ENCODE measurements around the gene DHDDS.

DHDDS gene

DNA sequence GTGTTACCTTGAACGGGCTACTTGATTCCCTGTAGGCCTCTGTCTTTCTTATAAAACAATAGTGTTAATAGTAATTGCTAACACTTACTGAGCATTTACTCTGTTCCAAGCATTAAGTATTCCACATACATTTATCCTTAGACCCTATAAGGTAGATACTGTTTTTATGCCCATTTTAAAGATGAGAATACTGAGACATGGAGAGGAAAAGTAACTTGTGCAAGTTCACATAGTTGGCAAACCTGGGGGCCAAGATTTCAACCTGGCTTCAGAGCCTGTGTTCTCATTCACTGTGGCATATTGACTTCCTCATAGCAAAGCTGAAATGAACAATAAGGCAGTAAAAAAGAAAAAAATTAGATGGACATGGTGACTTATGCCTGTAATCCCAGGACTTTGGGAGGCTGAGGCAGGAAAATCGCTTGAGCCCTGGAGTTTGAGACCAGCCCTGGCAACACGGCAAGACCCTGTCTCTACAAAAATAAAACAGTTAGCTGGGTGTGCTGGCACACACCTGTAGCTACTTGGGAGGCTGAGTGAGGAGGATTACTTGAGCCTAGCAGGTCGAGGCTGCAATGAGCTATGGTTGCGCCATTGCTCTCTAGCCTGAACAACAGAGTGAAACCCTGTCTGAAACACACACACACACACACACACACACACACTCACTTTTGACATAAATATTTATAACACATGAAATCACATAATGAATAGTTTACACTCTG, 20.5 kb downstream of the DHDDS start:
- Mint-ChIP-seq H3K4me3 (no peak overlapping the region), H3K9me3 (no peaks in the 10 kb centered on the region), H3K4me1 (no peaks in the 10 kb centered on the region), H3K36me3 (peaks cover 97% of the 10 kb centered on the region), H3K27ac (no peak overlapping the region)
- DNase-seq (ENCODE audit: low spot score in 2 of 2) (no peak), ATAC-seq (no peak)

DNA sequence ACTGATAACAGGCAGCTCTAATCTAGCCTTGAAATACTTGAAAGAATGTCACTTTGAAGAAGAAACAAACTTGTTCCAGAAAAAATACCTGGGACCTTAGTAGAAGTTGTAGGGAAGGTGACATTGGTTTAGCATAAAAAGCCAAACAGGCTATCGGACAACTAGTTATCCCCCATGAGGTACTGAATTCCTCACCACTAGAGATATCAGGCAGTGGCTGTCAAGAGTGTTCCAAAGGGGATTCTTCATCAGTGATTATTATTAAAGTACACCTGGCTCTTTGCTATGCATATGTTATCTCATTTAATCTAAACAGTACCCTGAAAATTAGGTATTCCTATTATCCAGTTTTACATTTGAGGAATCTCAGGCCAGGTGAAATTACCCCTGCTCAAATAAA, 27.0 kb downstream of the DHDDS start:
- Mint-ChIP-seq H3K27ac (no peak overlapping the region), H3K4me1 (no peaks in the 10 kb centered on the region), H3K9me3 (no peaks in the 10 kb centered on the region), H3K4me3 (no peak overlapping the region), H3K36me3 (peaks cover 94% of the 10 kb centered on the region)
- ATAC-seq = no peak
- no peak for DNase-seq (ENCODE audit: low spot score in 2 of 2)

- no peak for ATAC-seq
- H3K27ac Mint-ChIP-seq = peak overlapping the region; percentile 12
- no peaks in the 10 kb centered on the region for H3K9me3 Mint-ChIP-seq
- no peak for DNase-seq (ENCODE audit: low spot score in 2 of 2)
- no peaks in the 10 kb centered on the region for H3K4me1 Mint-ChIP-seq
- peaks cover 94% of the 10 kb centered on the region for H3K36me3 Mint-ChIP-seq
- no peak overlapping the region for H3K4me3 Mint-ChIP-seq
Observed at GRCh38 chr1:26459573-26460031, 27.5 kb downstream of the DHDDS start.

GRCh38 chr1:26468911-26469310, 36.8 kb downstream of the DHDDS start:
- no peaks in the 10 kb centered on the region for H3K9me3 Mint-ChIP-seq
- ATAC-seq = no peak
- DNase-seq (ENCODE audit: low spot score in 2 of 2) = no peak
- H3K4me3 Mint-ChIP-seq = no peak overlapping the region
- H3K36me3 Mint-ChIP-seq = peaks cover 93% of the 10 kb centered on the region
- no peak overlapping the region for H3K27ac Mint-ChIP-seq
- peaks cover 34% of the 10 kb centered on the region for H3K4me1 Mint-ChIP-seq

GRCh38 chr1:26469558-26469957, 37.4 kb downstream of the DHDDS start:
- Mint-ChIP-seq H3K27ac (peak overlapping the region; percentile 79), H3K4me1 (peaks cover 40% of the 10 kb centered on the region), H3K4me3 (no peak overlapping the region), H3K36me3 (peaks cover 93% of the 10 kb centered on the region), H3K9me3 (no peaks in the 10 kb centered on the region)
- ATAC-seq (no peak), DNase-seq (ENCODE audit: low spot score in 2 of 2) (no peak)

- H3K4me3 Mint-ChIP-seq = peak overlapping the region; percentile 80
- peak overlapping the region; percentile 93 for H3K27ac Mint-ChIP-seq
- no peak for ATAC-seq
- H3K4me1 Mint-ChIP-seq = peaks cover 44% of the 10 kb centered on the region
- no peak for DNase-seq (ENCODE audit: low spot score in 2 of 2)
- H3K9me3 Mint-ChIP-seq = no peaks in the 10 kb centered on the region
- peaks cover 95% of the 10 kb centered on the region for H3K36me3 Mint-ChIP-seq
Observed at GRCh38 chr1:26470878-26471497, 38.9 kb downstream of the DHDDS start.

DNA sequence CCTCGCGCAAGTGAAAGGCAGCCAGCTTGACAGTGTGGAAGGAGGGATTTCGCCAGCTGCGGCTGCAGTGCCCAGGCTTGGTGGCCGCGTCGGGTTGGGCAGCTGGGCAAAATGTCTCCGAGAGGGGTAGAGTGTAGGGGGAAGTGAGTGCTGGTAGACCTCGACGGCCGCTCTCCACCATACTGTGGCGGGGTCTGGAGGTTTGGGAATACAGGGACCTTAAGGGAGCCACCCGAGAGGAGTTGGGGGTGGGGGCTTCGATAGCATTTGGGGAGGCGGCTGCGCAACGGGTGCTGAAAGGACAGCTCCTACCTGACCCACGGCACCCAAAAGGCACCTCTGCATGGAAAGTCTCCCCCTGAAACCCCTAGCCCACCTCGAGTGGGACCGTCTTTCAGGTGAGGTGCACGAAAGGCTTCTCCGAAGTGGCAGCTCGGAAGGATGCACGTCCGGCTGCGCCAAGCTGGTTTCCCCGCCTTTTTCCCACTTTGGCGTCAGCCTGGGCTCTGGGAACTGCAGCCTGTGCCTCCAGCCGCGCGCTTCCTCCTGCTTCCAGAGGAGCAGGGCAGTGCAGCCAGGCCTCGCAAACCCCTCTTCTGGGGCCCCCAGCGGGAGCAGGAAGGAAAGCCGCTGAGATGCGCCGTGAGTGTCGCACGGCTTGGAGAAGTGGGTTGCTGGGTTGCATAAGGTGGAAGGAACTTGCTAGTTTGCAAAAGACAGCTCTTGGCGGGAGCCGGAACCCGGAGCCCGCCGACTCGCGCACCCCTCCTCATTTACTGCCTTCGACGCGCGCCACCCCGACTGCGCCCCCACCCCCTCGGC, 39.6 kb downstream of the DHDDS start:
- H3K4me3 Mint-ChIP-seq = peak overlapping the region; percentile 80
- H3K9me3 Mint-ChIP-seq = no peaks in the 10 kb centered on the region
- H3K27ac Mint-ChIP-seq = peak overlapping the region; percentile 93
- H3K4me1 Mint-ChIP-seq = peaks cover 43% of the 10 kb centered on the region
- ATAC-seq = peak; percentile 39
- peaks cover 95% of the 10 kb centered on the region for H3K36me3 Mint-ChIP-seq
- peak in 1 of 2 donors; percentile 17 for DNase-seq (ENCODE audit: low spot score in 2 of 2)

DNA sequence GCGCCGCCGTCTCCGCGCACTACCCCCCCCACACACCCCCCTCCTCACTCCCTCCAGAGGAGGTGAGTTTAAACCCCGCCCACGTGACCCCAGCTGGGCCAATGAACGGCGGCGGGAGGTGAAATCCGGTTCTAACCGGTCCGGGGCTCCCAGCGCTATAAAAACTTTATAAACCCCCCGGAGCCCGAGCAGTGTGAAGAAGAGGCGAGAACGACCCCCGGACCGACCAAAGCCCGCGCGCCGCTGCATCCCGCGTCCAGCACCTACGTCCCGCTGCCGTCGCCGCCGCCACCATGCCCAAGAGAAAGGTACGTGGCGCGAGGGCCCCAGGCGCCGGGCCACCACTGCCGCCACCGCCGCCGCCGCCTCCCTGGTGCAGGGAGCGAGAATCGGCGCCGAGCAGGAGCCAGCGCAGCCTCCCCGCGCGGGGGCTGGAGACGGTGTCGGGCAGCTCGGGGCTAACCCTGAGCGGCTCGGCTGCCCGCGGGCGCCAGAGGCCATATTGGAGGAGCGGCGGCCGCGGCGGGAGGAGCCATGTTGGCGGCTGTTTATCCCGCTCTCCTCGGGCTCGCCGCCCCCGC, 40.3 kb downstream of the DHDDS start, which contains the start of gene HMGN2:
Gene HMGN2 (plus strand): TSS at position 121 of the 581 bp plus-strand sequence. CDS start 173 bp downstream, at position 294.
- DNase-seq (ENCODE audit: low spot score in 2 of 2) (peak; percentile 68 to 93), ATAC-seq (peak; percentile 79)
- Mint-ChIP-seq H3K4me3 (peak within 1 kb of the TSS; percentile 80), H3K4me1 (peaks cover 38% of the 10 kb centered on the region), H3K9me3 (no peaks in the 10 kb centered on the region), H3K36me3 (peaks cover 95% of the 10 kb centered on the region), H3K27ac (peak within 1 kb of the TSS; percentile 93)

DNA sequence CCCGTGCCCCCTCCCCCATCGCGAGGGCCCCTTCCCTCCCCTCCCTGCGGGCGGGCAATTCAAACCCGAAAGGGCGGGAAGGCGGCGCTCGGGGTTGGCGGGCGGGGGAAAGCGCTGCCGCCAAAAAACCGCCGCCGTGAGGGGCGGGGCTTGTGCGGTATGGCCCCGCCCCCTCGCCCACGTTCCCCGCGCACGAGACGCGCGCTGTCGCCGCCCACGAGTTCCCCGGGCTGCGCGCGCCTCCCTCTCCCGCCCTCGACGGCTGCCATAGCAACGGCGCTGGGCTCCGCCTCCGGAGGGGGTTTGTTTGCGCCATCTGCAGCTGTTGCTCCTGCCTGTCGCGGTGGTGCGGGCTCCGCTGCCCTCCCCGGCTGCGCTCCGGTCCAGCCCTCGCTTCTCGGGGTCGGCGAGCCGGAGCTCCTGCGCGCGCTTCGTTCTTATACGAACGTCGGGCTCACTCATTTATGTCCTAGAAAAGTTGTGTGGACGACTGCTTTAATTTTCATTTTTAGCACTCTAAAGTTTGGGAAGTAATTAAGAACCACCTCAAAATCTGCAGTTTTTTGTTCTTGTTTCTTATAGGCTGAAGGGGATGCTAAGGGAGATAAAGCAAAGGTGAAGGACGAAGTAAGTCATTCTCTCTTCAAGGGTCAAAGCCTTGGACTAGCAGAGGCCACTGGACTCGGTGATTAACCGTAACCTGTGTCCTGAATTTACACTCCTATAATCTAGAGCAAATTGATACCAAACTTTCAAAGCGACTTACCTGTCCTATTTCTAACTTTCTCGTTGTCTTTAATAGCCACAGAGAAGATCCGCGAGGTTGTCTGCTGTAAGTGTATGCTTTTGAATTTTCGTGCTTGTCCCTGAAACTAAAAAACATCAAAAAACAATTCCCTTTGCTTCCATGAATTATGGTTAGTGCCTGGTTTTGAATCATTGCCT, 41.1 kb downstream of the DHDDS start:
- Mint-ChIP-seq H3K4me1 (peaks cover 38% of the 10 kb centered on the region), H3K4me3 (peak overlapping the region; percentile 80), H3K36me3 (peaks cover 95% of the 10 kb centered on the region), H3K9me3 (no peaks in the 10 kb centered on the region), H3K27ac (peak overlapping the region; percentile 93)
- peak; percentile 82 for ATAC-seq
- DNase-seq (ENCODE audit: low spot score in 2 of 2) = peak; percentile 96 to 97

- Mint-ChIP-seq H3K4me1 (peaks cover 36% of the 10 kb centered on the region), H3K36me3 (peaks cover 94% of the 10 kb centered on the region), H3K9me3 (no peaks in the 10 kb centered on the region), H3K4me3 (peak overlapping the region; percentile 80), H3K27ac (no peak overlapping the region)
- DNase-seq (ENCODE audit: low spot score in 2 of 2) = no peak
- ATAC-seq = no peak
Observed at GRCh38 chr1:26474818-26475217, 42.7 kb downstream of the DHDDS start.

- DNase-seq (ENCODE audit: low spot score in 2 of 2) (no peak), ATAC-seq (no peak)
- no peak overlapping the region for H3K4me3 Mint-ChIP-seq
- no peaks in the 10 kb centered on the region for H3K9me3 Mint-ChIP-seq
- peak overlapping the region; percentile 50 for H3K27ac Mint-ChIP-seq
- peaks cover 94% of the 10 kb centered on the region for H3K36me3 Mint-ChIP-seq
- H3K4me1 Mint-ChIP-seq = peaks cover 25% of the 10 kb centered on the region
Observed at GRCh38 chr1:26475989-26476388, 43.9 kb downstream of the DHDDS start.

- DNase-seq (ENCODE audit: low spot score in 2 of 2) (no peak), ATAC-seq (no peak)
- peaks cover 15% of the 10 kb centered on the region for H3K4me1 Mint-ChIP-seq
- H3K27ac Mint-ChIP-seq = peak overlapping the region; percentile 50
- H3K4me3 Mint-ChIP-seq = no peak overlapping the region
- peaks cover 93% of the 10 kb centered on the region for H3K36me3 Mint-ChIP-seq
- H3K9me3 Mint-ChIP-seq = no peaks in the 10 kb centered on the region
Observed at GRCh38 chr1:26476958-26477357, 44.8 kb downstream of the DHDDS start.

GRCh38 chr1:26477446-26478152, 45.5 kb downstream of the DHDDS start:
- Mint-ChIP-seq H3K36me3 (peaks cover 91% of the 10 kb centered on the region), H3K9me3 (no peaks in the 10 kb centered on the region), H3K4me3 (no peak overlapping the region), H3K4me1 (peaks cover 13% of the 10 kb centered on the region), H3K27ac (peak overlapping the region; percentile 50)
- ATAC-seq (no peak), DNase-seq (ENCODE audit: low spot score in 2 of 2) (no peak)

DNA sequence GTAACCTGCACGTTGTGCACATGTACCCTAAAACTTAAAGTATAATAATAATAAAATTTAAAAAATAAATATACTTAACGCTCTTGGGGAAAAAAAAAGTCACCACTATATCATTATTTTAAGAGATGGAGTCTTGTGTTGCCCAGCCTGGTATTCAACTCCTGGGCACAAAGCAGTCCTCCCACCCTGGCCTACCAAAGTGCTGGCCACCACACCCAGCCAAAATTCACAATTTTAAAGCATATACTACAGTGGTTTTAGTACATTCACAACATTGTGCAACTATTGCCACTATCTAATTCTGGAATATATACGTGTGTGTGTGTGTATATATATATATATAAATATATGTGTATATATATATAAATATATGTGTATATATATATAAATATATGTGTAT, 46.0 kb downstream of the DHDDS start:
- ATAC-seq (no peak), DNase-seq (ENCODE audit: low spot score in 2 of 2) (no peak)
- no peaks in the 10 kb centered on the region for H3K9me3 Mint-ChIP-seq
- H3K4me3 Mint-ChIP-seq = no peak overlapping the region
- peaks cover 87% of the 10 kb centered on the region for H3K36me3 Mint-ChIP-seq
- H3K4me1 Mint-ChIP-seq = peaks cover 13% of the 10 kb centered on the region
- peak overlapping the region; percentile 50 for H3K27ac Mint-ChIP-seq

All from stimulated activated effector memory CD8-positive, alpha-beta T cell treated with anti-CD3 and anti-CD28 coated beads, Interleukin-12 subunit alpha, Interleukin-12 subunit beta, amount 100 ng/mL, for 72 hours (primary cell).